ENCODE measurements around the gene MAP2K7.
A peak's percentile ranks its signal among the peaks of the same experiment; 100 is the strongest.
"Not testable (repeated sequence)": the region's sequence is repeated elsewhere in the genome, so short reads cannot be mapped to it uniquely, and the experiment has no call there.

Gene MAP2K7

DNA sequence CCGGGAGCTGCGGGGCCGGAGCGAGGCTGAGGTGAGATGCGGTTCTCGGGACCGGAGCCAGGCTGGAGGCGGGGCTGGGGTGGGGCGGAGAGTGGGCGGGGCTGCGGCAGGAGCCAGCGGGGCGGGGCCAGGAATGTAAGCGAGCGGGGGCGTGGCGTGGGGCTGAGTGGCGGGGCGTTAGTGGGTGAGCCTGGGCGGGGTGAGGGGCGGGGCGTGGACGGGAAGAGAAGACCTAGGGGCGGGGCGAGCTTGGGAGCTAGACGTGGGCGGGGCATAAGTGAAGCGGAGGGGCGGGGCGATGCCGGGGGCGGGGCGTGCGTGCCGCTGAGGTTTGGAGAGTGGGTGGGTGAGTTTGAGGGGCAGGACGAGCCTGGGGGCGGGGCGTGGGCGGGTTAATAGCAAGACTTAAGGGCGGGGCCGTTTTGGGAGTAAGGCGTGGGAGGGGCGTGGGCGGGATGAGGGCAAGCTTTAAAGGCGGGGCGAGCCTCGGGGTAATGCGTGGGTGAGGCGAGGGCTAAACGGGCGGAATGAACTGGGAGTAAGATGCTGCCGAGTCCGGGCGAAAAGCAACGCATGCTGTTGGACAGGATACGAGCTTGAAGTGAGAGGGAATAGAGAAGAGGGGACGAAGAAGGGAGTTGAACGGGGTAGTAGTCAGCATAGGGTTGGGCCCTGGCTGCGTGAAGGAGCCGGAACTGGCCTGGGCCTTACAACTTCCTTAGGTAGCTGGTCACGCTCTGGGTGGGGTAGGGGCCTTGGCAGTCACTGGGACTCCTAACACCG lies 17.0 kb downstream of the MAP2K7 start:
- peak; percentile 100 for DNase-seq

DNA sequence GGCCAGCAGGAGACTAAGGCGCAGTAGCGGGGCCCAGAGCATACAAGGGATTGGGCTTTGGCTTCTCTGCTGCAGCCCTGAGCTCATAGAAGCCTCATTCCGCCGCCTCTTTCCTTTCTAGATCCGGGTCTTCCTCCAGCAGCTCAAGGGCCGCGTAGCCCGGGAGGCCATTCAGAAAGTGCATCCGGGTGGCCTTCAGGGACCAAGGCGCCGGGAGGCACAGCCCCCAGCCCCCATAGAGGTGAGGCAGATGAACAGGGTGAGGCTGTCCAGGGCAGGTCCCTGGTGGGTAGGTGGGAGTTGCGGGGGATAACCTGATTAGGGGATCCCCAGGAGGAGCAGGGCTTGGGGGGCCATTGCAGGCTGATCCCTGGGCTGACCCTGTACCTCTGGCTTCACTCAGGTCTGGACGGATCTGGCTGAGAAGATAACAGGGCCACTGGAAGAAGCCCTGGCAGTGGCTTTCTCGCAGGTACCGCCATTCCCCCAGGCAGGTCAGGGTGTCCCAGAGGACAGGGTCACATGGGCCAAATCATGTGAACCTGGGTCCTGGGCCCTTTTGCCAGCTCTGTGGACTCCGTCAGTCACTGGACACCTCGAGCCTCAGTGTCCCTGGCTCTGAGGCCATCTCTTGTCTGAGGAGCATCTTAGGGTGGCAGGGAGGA lies 17.8 kb downstream of the MAP2K7 start:
- no peak for DNase-seq

DNA sequence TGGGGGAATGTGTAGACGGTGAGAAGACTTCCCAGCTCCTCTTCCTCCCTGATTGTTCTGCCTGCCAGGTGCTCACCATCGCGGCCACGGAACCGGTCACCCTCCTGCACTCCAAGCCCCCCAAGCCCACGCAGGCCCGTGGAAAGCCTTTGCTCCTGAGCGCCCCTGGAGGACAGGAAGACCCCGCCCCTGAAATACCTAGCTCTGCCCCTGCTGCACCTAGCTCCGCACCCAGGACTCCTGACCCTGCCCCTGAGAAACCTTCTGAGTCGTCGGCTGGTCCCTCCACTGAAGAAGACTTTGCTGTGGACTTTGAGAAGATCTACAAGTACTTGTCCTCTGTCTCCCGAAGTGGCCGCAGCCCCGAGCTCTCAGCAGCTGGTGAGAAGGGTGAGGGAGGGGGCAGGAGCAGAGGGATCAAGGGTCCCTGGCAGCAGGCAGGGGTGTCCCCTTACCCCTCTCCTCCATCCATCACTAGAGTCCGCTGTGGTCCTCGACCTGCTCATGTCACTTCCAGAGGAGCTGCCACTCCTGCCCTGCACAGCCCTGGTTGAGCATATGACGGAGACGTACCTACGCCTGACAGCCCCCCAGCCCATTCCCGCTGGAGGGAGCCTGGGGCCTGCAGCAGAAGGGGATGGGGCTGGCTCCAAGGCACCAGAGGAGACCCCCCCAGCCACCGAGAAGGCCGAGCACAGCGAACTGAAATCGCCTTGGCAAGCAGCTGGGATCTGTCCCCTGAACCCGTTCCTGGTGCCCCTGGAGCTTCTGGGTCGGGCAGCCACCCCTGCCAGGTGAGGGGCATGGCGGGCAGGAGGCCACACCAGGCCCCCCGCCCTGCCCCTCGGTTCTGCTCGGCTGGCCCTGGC lies 18.5 kb downstream of the MAP2K7 start:
- no peak for DNase-seq

DNA sequence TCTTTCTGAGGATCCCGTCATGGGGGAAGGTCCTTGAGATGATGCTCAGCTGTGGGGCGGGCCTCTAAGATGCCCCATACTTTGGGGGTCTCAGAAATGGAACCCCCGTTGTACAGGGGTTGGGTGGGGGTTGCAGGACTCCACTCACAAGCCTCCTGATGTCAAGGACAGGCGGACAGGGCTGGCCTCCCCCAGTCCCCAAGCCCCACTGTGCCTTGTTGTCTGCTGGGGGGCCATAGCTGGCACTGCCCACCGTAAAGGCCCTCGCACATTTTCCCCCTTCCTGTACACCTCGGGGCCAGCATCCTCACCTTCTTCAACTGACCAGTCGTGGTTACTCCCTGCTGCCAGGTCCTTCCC lies 19.1 kb downstream of the MAP2K7 start:
- no peak for DNase-seq

DNA sequence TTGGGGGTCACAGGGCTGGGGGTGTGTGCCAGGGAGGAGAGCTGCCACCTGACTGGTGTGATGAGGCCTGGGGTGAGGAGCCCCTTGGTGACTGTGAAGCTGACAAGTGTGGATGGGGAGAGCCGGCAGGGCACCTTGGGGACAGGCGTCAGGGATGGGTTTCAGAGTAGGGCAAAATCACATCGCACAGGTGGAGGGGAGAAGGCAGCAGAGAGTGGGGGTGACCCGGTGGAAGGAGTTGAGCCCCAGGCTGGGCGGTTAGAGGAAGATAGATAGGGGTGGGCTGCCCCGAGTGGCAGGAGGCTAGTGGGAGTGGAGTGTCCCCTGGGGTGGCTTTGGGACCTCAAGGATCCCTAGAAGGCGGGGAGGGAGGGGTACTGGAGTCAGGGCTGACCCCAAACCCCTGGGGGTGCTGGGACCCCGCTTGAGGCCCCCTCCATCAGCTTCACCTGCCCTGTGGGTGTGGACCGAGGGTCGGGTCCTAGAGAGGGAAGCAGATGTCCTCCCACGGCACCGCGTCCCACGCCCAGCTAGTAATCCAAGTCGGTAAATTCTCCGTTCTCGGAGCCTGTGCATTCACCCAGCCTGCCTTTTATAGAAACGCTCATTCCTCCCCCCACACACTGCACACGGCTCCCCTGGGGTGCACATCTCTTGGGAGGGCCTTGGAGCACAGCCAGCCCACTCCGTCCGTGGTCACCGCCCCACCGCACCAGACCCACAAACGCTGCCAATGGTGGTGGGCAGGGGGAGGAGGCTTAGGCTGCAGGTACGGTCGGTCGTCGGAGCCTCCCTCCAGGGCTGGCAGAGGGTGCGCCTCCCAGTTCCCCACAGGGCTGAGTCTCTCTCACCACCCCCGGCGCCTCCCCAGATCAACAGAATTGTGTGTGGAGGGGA lies 19.9 kb downstream of the MAP2K7 start:
- no peak for DNase-seq

DNA sequence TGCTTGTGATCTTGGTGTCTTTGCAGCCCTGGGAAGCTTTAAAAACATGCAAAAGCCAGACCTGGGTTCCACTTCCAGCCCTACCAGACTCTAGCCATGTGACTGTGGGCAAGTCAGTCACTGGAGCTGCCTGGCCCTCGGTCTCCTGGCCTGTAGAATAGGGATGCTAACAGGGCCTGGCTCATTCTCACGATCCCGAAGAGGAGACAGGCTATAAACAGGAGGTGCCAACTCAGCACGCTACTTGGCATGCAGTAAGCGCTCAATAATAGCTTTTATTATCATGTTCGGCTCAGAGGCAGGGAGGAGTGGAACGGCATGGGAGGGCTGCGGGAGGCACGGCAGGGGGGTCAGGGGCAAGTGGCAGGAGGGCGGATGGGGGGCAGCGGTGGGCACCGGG lies 20.6 kb downstream of the MAP2K7 start:
- no peak for DNase-seq

DNA sequence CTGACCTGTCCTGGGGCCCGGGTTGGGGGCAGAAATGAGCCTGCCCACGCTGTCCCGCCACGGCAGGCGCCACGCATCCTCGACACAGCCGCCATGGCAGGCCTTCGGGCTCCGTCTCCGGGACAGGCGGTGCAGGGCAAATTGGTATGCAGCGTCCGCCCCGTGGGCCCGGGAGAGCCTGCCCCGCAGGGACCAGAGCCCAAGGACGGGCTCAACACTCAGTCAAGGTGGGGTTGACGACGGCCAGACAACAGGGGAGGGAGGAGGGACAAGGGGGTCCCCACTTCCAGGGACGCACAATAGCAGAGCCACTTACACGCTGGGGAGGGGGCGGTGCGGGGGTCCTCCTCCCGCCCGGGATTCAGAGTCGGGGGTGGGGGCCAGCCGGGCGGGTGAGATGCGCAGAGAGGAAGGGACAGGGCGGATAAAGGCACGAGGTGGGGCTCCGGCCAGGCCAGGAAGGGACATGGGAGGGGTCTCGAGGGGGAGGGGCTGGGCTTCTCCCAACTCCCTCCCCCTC lies 21.0 kb downstream of the MAP2K7 start:
- DNase-seq: no peak

DNA sequence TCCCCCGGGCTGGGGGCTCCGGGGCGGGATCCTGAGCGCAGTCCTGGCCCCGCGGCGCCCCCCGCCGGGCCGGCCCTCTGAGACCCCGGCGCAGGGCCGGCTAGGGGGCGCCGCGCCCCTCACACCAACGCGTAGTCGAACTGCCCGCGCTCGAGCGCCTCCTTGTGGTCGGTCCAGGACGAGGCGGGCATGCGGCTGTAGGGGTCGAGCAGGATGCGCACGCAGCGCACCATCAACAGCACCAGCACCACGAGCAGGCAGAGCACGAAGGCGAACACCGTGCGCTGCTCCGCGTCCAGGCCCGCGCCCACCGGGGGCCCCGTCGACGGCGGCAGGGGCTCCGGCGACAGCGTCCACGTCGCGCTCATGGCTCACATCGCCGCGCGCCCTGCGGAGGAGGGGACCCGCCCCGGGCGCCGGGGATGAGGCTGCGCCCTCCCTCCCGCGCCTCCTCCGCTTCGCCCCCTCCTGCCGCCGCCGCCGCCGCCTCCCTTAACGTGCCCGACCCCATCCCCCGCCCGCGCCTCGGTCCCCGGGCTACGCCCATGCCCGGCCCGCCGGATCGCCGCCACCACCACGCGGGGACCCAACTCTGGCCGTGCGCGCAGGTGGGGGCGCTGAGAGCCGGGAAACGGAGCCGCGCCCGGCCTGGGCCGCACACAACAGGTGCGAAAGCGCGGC lies 21.6 kb downstream of the MAP2K7 start:
- DNase-seq: peak; percentile 64

DNA sequence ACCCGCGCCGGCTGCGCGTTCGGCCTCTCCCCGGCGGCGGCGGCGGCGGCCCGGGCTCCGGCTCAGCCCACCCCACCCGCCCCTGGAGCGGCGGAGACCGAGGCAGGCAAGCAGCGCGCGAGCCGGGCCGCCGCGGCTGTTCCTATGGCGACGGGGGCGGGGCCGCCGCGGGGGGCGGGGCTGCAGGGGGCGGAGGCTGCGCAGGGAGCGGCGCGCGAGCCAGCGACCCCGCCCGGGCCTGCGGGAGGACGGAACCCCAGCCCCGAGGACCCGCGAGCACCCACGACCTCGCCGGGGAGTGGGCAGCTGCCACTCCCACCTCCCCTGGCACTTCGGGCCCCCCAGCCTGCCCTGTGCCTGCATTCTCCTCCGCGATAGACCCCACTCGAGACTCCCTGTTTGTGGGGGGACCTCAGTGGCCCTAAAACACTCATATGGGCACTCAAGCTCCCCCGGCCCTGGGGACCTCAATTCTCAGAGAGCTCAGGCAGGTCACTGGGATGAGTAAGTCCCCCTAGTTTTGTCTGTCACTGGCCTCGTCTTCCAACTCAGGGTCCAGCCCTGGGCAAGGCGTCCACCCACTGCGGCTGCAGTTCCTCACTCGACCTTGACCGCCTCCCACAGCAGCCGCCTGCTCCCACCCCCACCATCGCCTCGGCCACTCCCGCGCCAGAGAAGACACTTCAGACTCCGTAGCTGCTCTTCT lies 22.5 kb downstream of the MAP2K7 start, which contains the start of gene CTXN1:
TSS of gene CTXN1 (minus strand) at position 115 of the 706 bp plus-strand sequence. CDS start 597 bp downstream, outside the sequence.
- DNase-seq: peak; percentile 67

DNA sequence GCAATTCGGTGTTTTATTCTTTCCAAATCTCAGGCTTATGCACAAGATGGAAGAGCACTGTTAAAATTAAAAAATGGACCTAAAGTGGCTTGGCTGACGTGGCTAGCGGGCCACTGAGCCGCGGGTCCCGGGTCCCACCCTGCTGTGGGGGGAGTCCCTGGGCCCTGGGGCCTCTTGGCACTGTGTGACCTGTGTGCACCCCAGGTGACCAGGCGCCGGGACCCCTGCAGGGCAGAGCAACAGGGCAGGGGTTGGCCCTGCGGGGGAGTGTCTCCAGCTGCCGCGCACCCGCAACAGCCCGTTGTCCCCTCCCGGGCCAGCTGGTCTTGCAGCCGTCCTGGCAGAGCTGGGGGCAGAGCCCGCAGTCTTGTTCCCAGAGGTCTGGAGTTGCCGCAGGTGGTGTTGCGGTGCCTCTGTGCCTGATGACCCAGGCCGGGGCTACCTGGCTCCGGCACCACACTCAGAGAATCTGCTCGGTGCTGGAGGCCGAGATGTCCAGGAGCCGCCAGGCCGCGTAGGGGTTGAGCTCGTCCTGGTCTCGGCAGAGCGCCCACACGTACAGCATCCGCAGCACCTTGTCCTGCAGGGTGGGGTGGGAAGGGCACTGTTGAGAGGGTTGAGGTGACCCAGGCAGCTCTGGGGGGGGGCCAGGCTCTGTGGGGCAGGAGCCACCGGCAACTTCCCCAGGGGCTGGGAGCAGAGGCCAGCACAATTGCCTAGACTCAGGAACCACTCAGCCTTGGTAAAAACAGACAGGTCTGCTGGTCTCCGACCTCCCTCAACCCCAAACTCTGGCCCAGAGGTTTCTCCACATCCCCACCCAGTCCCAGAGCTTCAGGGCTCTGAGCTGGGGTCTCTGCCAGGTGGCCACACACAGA lies 23.3 kb downstream of the MAP2K7 start:
- DNase-seq: no peak

DNA sequence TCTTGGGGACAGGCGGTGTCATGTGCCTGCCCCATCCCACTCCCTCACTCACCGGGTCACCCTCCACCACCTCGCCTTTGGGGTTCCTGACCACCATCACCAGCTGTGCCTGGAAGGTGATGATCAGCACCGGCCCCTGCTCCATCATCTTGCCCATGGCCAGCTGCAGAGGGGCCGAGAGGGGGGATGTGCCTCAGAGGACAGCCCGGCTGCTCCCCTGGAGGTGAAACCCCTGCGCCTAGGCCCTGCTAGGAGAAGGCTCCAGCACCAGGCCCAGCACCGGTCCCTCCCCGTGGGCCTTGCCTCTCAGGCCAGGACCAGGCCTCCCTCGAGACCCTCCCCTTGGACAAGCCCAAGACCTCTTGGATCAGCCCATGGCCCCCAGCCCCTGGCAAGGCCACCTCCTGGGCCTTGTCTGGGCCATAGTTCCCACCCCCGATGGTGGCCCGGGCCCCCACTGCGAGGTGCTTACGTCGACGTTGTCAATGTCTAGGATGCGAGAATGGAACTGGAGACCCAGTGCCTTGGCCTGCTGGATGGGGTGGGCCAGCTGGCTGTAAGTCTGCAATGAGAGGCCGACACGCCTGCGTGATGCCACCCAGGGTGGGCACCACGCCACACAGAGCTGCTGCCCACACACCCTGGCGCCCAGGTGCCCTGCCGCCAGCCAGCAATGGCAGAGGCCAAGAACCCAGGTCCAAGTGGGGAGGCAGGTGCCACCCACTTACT lies 24.1 kb downstream of the MAP2K7 start:
- DNase-seq: no peak

DNA sequence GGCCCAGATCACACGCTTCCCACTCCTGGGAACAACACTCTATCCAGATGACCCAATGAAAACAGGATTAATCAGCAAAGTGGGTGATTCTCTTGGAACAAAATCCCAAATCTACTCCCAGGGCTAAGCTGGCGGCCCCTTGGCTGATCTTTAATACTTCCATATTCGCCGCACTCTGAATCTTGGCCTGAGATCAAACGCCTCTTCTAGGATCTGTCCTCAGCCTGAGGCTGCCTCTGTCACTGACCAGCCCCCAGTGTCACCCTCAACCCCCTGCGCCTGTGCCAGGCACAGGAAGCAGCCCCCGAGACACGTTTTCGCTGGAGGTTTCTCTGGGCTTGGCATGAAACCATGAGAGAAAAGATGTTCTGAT lies 24.6 kb downstream of the MAP2K7 start:
- DNase-seq: no peak

DNA sequence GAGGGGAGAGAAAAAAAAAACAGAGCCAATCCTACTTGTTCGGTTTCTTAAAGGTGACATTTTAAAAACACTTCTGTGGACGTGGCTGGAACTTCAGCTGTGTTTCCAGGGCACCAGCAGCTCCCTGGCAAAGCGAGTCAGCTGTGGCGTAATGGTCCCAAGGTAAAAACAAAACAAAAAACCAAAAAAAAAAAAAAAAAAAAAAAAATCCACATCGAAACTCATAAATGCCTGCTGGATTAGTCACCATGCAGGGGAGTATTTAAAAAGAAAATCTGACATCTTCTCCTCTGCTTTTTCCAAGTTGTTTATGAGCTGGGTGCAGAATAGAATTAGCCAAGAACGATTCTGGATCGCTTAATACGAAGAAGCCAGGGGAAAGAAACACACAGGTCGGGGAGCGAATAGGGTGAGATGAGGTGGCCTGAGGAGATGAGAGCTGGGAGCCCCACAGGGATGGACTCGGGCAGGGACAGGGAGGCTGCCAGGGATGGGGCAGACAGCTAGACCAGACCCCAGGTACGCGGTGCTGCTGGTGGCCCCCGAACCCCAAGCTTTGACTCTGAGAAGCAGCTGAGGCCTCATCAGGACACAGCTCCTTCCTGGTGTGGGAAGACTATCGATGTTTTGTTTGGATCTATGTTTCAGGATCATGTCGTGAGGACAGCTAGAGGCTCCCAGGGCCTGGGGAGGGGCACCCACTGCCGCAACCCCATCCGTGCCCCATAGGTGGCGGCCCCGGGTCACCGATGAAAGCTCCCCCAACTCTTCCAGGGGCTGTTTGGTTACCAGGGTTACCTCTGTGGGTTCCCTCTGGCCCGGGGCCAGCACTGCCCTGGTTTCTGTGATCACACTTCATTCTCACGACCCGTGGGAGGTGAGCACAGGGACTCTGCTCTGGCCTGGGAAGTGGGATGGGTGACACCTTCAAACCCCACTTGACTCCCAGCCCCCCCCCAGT lies 25.3 kb downstream of the MAP2K7 start:
- DNase-seq: peak; percentile 58

DNA sequence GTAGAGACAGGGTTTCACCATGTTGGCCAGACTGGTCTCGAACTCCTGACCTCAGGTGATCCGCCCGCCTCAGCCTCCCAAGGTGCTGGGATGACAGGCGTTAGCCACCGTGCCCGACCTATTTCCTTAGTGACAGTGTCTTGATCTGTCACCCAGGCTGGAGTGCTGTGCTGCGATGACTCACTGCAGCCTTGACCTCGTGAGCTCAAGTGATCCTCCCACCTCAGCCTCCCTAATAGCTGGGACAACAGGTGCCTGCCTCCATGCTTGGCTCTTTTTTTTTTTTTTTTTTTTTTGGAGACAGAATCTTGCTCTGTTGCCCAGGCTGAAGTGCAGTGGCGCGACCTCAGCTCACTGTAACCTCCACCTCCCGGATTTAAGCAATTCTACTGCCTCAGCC lies 26.4 kb downstream of the MAP2K7 start:
- DNase-seq: not testable (repeated sequence)

DNA sequence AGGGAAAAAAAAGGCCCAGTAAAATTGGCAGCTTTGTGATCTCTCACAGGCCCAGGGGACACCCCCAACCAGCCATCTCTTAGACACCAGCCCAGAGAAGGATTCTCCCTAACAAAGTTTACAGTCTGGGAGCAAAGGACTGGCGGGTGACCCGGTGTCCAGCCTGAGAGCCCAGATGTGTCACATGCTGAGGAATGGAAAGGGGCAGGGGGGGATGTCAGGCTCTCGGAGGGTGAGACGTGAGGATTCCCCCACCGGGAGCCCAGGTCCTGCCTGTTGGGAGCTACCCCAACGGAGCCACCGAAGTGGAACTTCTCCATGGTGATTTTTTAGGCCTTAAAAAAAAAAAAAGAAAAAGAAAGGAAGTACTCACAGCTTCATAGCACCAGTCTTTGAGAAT lies 27.1 kb downstream of the MAP2K7 start:
- no peak for DNase-seq

DNA sequence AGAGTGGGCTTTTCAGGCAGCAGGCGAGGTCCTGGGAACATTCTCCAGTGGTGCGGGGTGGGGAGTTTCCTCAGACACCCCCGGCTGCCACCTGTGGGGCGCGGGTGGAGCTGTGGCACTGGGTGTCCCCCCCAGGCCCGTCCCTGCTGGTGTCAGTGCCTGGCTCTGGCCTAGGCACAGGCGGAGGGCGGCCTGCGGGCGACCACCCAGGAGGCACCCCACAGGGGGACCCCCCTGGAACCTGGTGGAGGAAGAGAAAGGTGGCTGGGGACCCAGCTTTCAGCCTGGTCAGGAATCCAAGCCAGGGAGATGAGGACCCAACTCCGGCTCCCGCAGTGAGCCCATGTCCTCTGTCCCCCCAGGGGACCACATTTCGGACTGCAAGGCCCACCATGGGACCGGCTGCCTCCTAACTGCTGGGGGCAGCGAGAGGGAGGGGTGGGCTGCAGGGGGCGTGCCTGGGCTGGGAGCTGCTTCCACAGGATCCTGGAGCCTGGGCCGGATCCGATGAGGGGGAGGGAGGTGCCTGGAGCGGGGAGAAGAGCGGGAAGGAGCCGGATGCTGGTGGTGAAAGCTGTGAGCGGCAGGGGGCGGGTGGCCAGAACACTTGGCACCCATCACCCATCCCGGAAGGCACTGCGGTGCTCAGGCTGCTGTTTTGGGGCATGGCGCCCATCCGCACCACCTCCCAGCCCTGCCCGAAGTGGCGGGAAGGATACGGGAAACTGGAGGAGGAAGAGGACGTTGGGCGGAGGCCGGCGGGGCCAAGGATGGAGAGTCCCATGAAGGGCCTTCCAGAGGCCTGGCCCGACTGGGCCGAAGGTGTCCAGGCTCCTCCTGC lies 27.8 kb downstream of the MAP2K7 start:
- DNase-seq: no peak
